Osteocyte (in vitro differentiated cells): Measurements from ENCODE around the gene RARG. TPM values are rescaled to one million over a fixed set of nuclear protein-coding genes. Genes with fewer than 3 reads are reported as not detected.

Experiments used
- DNase-seq: peaks from one replicate; pipeline ENCODE4 v3.0.0; 2021; ENCODE audit warnings: mixed read lengths; ENCODE audit not compliant: unreplicated experiment; ENCODE audit errors: extremely low spot score
- H3K27ac Mint-ChIP-seq: one replicate; pipeline ENCODE4 v1.8.0; 2021; ENCODE audit warnings: mild to moderate bottlenecking, mixed read lengths; ENCODE audit not compliant: unreplicated experiment
- H3K27me3 Mint-ChIP-seq: one replicate; pipeline ENCODE4 v1.8.0; 2021; ENCODE audit warnings: mixed read lengths; ENCODE audit not compliant: unreplicated experiment
- H3K36me3 Mint-ChIP-seq: one replicate; pipeline ENCODE4 v1.8.0; 2021; ENCODE audit warnings: mixed read lengths; ENCODE audit not compliant: unreplicated experiment
- H3K4me1 Mint-ChIP-seq: one replicate; pipeline ENCODE4 v1.8.0; 2021; ENCODE audit warnings: mixed read lengths; ENCODE audit not compliant: unreplicated experiment
- H3K4me3 Mint-ChIP-seq: one replicate; pipeline ENCODE4 v1.8.0; 2021; ENCODE audit warnings: mild to moderate bottlenecking, moderate library complexity, mixed read lengths; ENCODE audit not compliant: unreplicated experiment
- H3K9me3 Mint-ChIP-seq: one replicate; pipeline ENCODE4 v1.8.0; 2021; ENCODE audit warnings: mixed read lengths; ENCODE audit not compliant: unreplicated experiment
- total RNA-seq: library from RNA; stranded (reverse); gene quantifications from 2 replicates; pipeline ENCODE4 v1.2.1, GENCODE V29; 2021
- TF ChIP-seq, protein P1 (sequence below): fragments of 200-600 bp; sonication (generic); IDR thresholded peaks from 2 replicates; pipeline ENCODE4 v1.5.0; 2021; ENCODE audit warnings: antibody characterized with exemption, mild to moderate bottlenecking, moderate library complexity

RARG gene
- total RNA-seq, 1 donor from 2014 or later: 31.6 TPM

DNA sequence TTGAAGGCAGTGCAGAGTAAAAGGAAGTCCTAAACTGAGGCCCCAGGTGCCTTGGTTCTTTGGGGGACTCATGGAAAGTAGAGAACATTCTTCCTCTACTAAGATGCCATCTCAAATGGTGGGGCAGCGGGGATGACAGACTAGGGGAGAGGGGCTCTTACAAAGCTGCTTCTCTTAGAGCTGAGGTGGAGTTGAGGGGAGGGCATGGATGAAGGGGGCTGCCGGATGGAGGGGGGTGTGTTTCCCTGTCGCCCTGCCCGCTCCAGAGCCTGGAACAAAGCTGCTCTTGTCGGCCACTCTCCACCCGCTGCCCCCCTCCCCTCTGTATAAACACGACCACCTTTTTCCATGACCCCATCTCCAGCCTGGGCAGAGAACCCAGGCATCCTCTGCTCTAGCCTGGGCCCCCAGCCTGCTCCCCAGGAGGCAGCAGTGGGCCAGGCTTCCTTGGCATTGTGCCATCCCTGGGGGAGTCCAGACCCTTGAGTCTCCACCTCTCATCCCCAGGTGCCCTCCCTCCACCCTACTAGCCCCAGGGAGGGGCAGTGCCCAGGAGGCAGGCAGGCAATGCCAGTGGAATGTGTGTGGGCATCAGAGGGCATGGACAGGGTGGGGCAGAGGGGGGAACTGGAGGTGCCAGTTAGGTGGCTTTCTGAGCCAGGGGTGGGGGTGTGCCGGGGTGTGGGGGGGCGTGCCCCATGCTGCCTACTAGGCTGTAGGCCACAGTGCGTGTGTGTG, 1.7 kb downstream of the RARG start:
- no peak for DNase-seq
- Mint-ChIP-seq H3K9me3 (no peaks in the 10 kb centered on the region), H3K4me3 (peak overlapping the region; percentile 29), H3K27ac (peak overlapping the region; percentile 19), H3K4me1 (peaks cover 57% of the 10 kb centered on the region), H3K36me3 (peaks cover 4% of the 10 kb centered on the region), H3K27me3 (no peaks in the 10 kb centered on the region)
- TF ChIP-seq, protein P1, sequence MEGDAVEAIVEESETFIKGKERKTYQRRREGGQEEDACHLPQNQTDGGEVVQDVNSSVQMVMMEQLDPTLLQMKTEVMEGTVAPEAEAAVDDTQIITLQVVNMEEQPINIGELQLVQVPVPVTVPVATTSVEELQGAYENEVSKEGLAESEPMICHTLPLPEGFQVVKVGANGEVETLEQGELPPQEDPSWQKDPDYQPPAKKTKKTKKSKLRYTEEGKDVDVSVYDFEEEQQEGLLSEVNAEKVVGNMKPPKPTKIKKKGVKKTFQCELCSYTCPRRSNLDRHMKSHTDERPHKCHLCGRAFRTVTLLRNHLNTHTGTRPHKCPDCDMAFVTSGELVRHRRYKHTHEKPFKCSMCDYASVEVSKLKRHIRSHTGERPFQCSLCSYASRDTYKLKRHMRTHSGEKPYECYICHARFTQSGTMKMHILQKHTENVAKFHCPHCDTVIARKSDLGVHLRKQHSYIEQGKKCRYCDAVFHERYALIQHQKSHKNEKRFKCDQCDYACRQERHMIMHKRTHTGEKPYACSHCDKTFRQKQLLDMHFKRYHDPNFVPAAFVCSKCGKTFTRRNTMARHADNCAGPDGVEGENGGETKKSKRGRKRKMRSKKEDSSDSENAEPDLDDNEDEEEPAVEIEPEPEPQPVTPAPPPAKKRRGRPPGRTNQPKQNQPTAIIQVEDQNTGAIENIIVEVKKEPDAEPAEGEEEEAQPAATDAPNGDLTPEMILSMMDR: no peak

DNA sequence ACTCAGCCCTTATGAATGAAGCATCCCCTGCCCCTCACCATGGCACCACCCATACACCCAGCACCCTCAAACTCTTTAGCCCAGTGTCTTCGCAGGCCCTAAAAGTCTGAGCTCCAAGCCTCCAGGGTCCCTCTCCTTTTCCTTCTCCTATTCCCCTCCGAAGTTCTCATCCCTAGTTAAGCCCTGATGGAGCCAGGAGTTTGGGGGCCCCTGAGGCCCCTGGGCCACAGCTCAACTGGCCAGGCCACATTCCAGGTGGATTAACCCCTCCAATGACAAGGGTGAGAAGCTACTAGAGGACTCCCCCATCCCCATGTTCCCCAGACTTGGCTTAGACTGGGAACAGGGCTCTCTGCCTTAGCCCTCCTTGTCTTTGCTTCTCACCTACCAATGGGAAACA, 2.6 kb downstream of the RARG start:
- TF ChIP-seq, protein P1: no peak
- Mint-ChIP-seq H3K27me3 (no peaks in the 10 kb centered on the region), H3K4me1 (peaks cover 61% of the 10 kb centered on the region), H3K4me3 (no peak overlapping the region), H3K36me3 (peaks cover 4% of the 10 kb centered on the region), H3K9me3 (no peaks in the 10 kb centered on the region), H3K27ac (peak overlapping the region; percentile 47)
- no peak for DNase-seq

DNA sequence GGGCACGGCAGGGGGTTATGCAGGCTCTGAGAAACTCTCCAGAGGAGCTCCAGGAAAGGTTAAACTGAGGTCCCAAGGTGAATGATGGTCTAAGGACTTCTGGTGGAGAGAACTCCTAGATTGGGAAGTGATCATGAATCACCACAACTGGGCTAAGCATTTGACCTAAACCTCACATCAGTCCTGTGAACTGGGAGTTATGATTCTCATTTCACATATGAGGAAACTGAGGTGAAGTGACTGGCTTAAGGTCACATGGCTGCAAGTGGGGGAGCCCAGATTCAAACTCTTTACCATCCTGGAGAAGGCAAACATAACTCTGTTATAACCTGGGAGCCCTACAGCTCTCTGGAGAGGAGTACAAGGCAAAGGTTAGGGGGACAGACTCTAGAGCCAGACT, 4.2 kb downstream of the RARG start:
- no peak overlapping the region for H3K4me3 Mint-ChIP-seq
- TF ChIP-seq, protein P1: no peak
- DNase-seq: no peak
- H3K9me3 Mint-ChIP-seq: no peaks in the 10 kb centered on the region
- peaks cover 4% of the 10 kb centered on the region for H3K36me3 Mint-ChIP-seq
- no peaks in the 10 kb centered on the region for H3K27me3 Mint-ChIP-seq
- H3K27ac Mint-ChIP-seq: no peak overlapping the region
- H3K4me1 Mint-ChIP-seq: peaks cover 61% of the 10 kb centered on the region

DNA sequence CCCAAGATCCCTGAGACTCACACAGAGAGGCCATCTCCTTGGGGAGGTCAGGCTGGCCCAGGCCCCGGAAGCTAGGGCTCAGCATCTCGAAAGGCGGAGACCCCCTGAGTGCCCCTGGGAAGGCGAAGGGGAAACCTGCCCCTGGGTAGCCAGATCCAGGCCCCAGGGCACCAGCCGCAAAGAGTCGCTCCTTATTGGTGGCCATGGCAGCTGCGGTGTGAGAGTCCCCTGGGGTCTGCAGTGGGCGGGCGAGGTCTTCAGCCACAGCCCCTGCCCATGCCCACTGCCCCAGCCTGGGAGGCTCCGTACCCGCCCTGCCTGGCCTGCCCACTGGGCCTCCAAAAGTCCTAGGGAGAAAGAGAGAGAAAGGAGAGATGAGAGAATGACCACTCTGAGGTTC, 4.7 kb downstream of the RARG start:
- H3K4me3 Mint-ChIP-seq: no peak overlapping the region
- H3K27me3 Mint-ChIP-seq: no peaks in the 10 kb centered on the region

DNA sequence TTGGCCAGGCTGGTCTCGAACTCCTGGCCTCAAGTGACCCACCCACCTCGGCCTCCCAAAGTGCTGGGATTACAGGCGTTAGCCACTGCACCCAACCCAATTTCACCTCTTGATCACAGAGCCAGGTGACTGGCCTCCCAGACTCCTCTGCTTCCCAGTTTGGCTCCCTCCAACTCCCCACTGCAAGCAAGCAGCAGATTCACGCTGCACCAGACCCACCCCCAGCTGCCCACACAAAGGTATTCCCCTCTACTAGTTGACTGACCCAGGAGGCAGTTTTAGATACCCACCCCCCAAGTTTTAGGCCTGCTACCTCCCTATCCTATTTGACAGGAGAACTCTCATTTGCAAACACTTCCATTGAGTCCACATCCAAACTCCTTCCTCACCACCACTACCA, 5.2 kb downstream of the RARG start:
- no peak for DNase-seq
- H3K4me1 Mint-ChIP-seq: peaks cover 65% of the 10 kb centered on the region
- TF ChIP-seq, protein P1: no peak
- no peak overlapping the region for H3K27ac Mint-ChIP-seq
- H3K4me3 Mint-ChIP-seq: no peak overlapping the region
- no peaks in the 10 kb centered on the region for H3K27me3 Mint-ChIP-seq
- H3K9me3 Mint-ChIP-seq: no peaks in the 10 kb centered on the region
- peaks cover 4% of the 10 kb centered on the region for H3K36me3 Mint-ChIP-seq

More for the DNA sequence above, 4.7 kb downstream of the RARG start:
- Mint-ChIP-seq H3K9me3 (no peaks in the 10 kb centered on the region), H3K4me1 (peaks cover 61% of the 10 kb centered on the region), H3K36me3 (peaks cover 4% of the 10 kb centered on the region), H3K27ac (no peak overlapping the region)
- TF ChIP-seq, protein P1: no peak
- DNase-seq: no peak
